Measurements from ENCODE around the gene TBC1D14.

GRCh38 chr4:6885953-6886557 is 23.6 kb upstream of the TBC1D14 start:
- TF ChIP-seq POLR2A (IDR thresholded peaks at IDR 0.05) (no peak), CTCF (IDR thresholded peaks at IDR 0.05 in 8 of 11, conservative IDR thresholded peaks at IDR 0.05 in 3 of 11) (peak in 7 of 11 experiments; percentile 17 to 57 (median 47)), POLR2AphosphoS5 (IDR thresholded peaks at IDR 0.05) (peak; percentile 61 to 79 (median 61))

Data from spleen (tissue), 7 donors.